ENCODE measurements around the gene BRWD1. TPM values are rescaled to one million over a fixed set of nuclear protein-coding genes. Genes with fewer than 3 reads are reported as not detected.

The BRWD1 gene
- total RNA-seq, 1 experiment from 2014 or later = 37.1 TPM

GRCh38 chr21:39150316-39150715 is 163.1 kb downstream of the BRWD1 start:
- CTCF ChIA-PET = no interaction called here
- POLR2A ChIA-PET = no interaction called here
- TF ChIP-seq, protein P1, sequence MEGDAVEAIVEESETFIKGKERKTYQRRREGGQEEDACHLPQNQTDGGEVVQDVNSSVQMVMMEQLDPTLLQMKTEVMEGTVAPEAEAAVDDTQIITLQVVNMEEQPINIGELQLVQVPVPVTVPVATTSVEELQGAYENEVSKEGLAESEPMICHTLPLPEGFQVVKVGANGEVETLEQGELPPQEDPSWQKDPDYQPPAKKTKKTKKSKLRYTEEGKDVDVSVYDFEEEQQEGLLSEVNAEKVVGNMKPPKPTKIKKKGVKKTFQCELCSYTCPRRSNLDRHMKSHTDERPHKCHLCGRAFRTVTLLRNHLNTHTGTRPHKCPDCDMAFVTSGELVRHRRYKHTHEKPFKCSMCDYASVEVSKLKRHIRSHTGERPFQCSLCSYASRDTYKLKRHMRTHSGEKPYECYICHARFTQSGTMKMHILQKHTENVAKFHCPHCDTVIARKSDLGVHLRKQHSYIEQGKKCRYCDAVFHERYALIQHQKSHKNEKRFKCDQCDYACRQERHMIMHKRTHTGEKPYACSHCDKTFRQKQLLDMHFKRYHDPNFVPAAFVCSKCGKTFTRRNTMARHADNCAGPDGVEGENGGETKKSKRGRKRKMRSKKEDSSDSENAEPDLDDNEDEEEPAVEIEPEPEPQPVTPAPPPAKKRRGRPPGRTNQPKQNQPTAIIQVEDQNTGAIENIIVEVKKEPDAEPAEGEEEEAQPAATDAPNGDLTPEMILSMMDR (IDR thresholded peaks at IDR 0.05; ENCODE audit: insufficient read depth in 1 of 2, low read depth in 1 of 2, low read length in 1 of 2, severe bottlenecking in 1 of 2, unreplicated experiment in 1 of 2) = no peak
- H3K4me1 ChIP-seq = peaks cover 8% of the 10 kb centered on the region
- H3K27me3 Mint-ChIP-seq (ENCODE audit: insufficient read depth, unreplicated experiment) = no peaks in the 10 kb centered on the region
- intact Hi-C loops (cut with micrococcal nuclease; ENCODE audit: unreplicated experiment) = no loop called here
- H3K27me3 ChIP-seq (replicated peaks; ENCODE audit: control insufficient read depth, insufficient read depth, low read length) = no peaks in the 10 kb centered on the region
- H3K4me1 Mint-ChIP-seq (ENCODE audit: low read depth, unreplicated experiment) = peaks cover 8% of the 10 kb centered on the region
- H3K4me3 Mint-ChIP-seq (ENCODE audit: unreplicated experiment) = no peak overlapping the region
- H3K9me3 Mint-ChIP-seq (ENCODE audit: unreplicated experiment) = peaks cover 8% of the 10 kb centered on the region
- no peaks in the 10 kb centered on the region for H3K36me3 Mint-ChIP-seq (ENCODE audit: insufficient read depth, unreplicated experiment)
- H3K36me3 ChIP-seq (ENCODE audit: control insufficient read depth, insufficient read depth, low read length) = no peaks in the 10 kb centered on the region
- BruUV-seq (replicated peaks) = no TSS peak
- H3K9me3 ChIP-seq = no peaks in the 10 kb centered on the region
- DNase-seq = no peak
- no peak overlapping the region for H3K4me3 ChIP-seq (ENCODE audit: low read depth, low read length)
- H3K27ac Mint-ChIP-seq (ENCODE audit: unreplicated experiment) = no peak overlapping the region

DNA sequence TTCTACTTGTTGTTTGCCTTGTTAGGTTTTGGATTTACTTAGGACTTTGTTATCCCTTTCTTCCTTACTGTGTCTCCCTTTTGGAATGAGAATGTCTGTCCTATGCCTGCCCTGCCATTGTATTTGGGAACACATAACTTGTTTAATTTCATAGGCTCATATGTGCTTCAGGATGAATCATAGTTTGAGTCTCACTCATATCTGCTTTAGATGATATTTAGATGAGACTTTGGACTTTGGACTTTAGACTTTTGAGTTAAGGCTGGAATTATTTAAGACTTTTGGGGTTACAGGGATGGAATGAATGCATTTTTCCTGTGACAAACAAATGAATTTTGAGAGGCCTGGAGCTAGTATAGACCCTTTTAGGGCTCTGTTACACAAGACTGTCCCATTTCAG is 163.6 kb downstream of the BRWD1 start:
- POLR2A ChIA-PET = no interaction called here
- H3K9me3 ChIP-seq = no peaks in the 10 kb centered on the region
- H3K4me1 ChIP-seq = peaks cover 8% of the 10 kb centered on the region
- Mint-ChIP-seq H3K4me1 (ENCODE audit: low read depth, unreplicated experiment) (peaks cover 8% of the 10 kb centered on the region), H3K36me3 (ENCODE audit: insufficient read depth, unreplicated experiment) (no peaks in the 10 kb centered on the region), H3K27me3 (ENCODE audit: insufficient read depth, unreplicated experiment) (no peaks in the 10 kb centered on the region), H3K27ac (ENCODE audit: unreplicated experiment) (no peak overlapping the region), H3K9me3 (ENCODE audit: unreplicated experiment) (peaks cover 8% of the 10 kb centered on the region), H3K4me3 (ENCODE audit: unreplicated experiment) (no peak overlapping the region)
- TF ChIP-seq, protein P1 (IDR thresholded peaks at IDR 0.05; ENCODE audit: insufficient read depth in 1 of 2, low read depth in 1 of 2, low read length in 1 of 2, severe bottlenecking in 1 of 2, unreplicated experiment in 1 of 2) = no peak
- no peaks in the 10 kb centered on the region for H3K27me3 ChIP-seq (replicated peaks; ENCODE audit: control insufficient read depth, insufficient read depth, low read length)
- no peak for DNase-seq
- CTCF ChIA-PET = no interaction called here
- intact Hi-C loops (cut with micrococcal nuclease; ENCODE audit: unreplicated experiment) = no loop called here
- no TSS peak for BruUV-seq (replicated peaks)
- no peaks in the 10 kb centered on the region for H3K36me3 ChIP-seq (ENCODE audit: control insufficient read depth, insufficient read depth, low read length)
- no peak overlapping the region for H3K4me3 ChIP-seq (ENCODE audit: low read depth, low read length)

DNA sequence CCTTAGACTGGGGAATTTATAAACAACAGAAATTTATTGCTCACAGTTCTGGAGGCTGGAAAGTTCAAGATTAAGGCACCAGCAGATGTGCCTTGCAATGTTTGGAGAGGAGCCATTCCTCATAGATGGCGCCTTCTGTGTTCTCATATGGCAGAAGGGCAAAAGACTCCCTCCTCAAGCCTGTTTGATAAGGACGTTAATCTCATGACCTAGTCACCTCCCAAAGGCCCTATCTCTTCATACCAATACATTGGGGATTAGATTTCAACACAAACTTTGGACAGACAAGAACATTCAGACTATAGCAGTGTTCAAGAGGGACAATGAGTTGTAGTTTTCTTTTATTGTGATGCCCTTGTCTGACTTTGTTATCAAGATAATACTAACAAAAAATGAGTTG is 164.5 kb downstream of the BRWD1 start:
- Mint-ChIP-seq H3K36me3 (ENCODE audit: insufficient read depth, unreplicated experiment) (no peaks in the 10 kb centered on the region), H3K9me3 (ENCODE audit: unreplicated experiment) (peaks cover 8% of the 10 kb centered on the region), H3K27me3 (ENCODE audit: insufficient read depth, unreplicated experiment) (no peaks in the 10 kb centered on the region), H3K4me3 (ENCODE audit: unreplicated experiment) (no peak overlapping the region), H3K4me1 (ENCODE audit: low read depth, unreplicated experiment) (peaks cover 8% of the 10 kb centered on the region), H3K27ac (ENCODE audit: unreplicated experiment) (no peak overlapping the region)
- no peaks in the 10 kb centered on the region for H3K36me3 ChIP-seq (ENCODE audit: control insufficient read depth, insufficient read depth, low read length)
- no peak for DNase-seq
- intact Hi-C loops (cut with micrococcal nuclease; ENCODE audit: unreplicated experiment) = no loop called here
- TF ChIP-seq, protein P1 (IDR thresholded peaks at IDR 0.05; ENCODE audit: insufficient read depth in 1 of 2, low read depth in 1 of 2, low read length in 1 of 2, severe bottlenecking in 1 of 2, unreplicated experiment in 1 of 2) = no peak
- H3K4me1 ChIP-seq = peaks cover 8% of the 10 kb centered on the region
- BruUV-seq (replicated peaks) = no TSS peak
- no peaks in the 10 kb centered on the region for H3K27me3 ChIP-seq (replicated peaks; ENCODE audit: control insufficient read depth, insufficient read depth, low read length)
- CTCF ChIA-PET = no interaction called here
- H3K9me3 ChIP-seq = no peaks in the 10 kb centered on the region
- POLR2A ChIA-PET = no interaction called here
- no peak overlapping the region for H3K4me3 ChIP-seq (ENCODE audit: low read depth, low read length)

Measured in Caco-2 (cell line).